Fibroblast of upper back skin (primary cell): ENCODE results near the gene SLF2.

ENCODE experiments used
- DNase-seq: peaks from one replicate; pipeline ENCODE4 v3.0.0-alpha.2; 2013

The SLF2 gene, protein sequence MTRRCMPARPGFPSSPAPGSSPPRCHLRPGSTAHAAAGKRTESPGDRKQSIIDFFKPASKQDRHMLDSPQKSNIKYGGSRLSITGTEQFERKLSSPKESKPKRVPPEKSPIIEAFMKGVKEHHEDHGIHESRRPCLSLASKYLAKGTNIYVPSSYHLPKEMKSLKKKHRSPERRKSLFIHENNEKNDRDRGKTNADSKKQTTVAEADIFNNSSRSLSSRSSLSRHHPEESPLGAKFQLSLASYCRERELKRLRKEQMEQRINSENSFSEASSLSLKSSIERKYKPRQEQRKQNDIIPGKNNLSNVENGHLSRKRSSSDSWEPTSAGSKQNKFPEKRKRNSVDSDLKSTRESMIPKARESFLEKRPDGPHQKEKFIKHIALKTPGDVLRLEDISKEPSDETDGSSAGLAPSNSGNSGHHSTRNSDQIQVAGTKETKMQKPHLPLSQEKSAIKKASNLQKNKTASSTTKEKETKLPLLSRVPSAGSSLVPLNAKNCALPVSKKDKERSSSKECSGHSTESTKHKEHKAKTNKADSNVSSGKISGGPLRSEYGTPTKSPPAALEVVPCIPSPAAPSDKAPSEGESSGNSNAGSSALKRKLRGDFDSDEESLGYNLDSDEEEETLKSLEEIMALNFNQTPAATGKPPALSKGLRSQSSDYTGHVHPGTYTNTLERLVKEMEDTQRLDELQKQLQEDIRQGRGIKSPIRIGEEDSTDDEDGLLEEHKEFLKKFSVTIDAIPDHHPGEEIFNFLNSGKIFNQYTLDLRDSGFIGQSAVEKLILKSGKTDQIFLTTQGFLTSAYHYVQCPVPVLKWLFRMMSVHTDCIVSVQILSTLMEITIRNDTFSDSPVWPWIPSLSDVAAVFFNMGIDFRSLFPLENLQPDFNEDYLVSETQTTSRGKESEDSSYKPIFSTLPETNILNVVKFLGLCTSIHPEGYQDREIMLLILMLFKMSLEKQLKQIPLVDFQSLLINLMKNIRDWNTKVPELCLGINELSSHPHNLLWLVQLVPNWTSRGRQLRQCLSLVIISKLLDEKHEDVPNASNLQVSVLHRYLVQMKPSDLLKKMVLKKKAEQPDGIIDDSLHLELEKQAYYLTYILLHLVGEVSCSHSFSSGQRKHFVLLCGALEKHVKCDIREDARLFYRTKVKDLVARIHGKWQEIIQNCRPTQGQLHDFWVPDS

DNA sequence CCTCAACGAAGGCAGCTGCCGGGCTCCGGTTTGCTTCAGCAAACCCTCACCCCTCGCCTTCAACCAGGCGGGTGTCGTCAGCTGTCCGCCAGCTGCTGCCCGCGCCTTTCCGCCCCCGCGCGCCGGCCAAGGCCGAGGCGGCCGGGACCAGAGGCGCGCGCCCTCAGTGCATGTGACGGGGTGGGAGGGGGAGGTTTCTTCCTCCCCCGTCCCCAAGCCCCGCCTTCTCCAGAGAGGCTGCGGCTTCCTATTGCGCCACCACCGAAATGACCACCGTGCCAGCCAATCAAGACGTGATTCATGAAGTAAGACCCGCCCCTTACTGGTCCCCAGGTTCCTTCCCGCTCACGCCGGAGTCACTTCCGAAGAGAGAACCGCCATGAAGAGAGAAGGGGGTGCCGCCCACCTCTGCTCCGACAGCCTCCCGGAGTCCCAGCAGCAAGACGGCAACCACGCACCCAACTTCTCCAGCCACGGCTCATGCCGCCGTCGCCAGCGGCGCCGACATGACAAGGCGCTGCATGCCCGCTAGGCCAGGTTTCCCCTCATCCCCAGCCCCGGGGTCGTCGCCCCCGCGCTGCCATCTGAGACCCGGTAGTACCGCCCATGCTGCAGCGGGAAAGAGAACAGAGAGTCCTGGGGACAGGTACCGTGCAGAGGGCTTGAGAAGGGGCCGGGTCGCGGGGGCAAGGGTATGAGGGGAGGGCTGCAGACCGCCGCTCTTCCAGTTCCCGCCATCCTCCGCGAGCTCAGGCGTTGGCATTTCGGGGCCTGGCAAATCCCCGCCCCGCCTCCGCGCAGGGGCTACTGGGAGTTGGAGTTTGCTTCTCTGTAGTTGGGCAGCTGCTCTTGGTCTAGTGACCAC is at the start of gene SLF2:
SLF2 (plus strand) TSS at position 359 of the 865 bp plus-strand sequence; CDS start at position 507, 148 bp downstream.
- DNase-seq = peak; percentile 98

DNA sequence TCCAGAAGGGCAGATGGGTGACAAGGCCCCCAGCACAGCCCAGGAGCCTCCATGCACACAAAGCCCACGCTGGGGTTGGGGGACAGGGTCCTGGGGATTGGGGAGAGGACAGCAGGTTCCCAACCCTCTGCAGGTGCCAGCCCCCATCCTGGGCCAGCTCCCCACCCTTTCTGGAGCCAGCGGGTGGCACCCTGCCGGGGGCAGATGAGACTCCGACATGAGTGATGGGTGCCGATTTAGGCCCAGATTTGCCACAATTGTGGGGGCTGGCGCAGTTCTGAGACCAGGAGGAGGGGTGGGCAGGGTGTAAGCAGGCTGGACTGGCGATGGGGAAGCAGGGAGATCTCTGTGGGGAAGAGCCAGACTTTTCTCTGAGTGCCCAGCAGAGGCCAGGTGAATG is 49.3 kb upstream of the SLF2 start:
- DNase-seq = no peak

DNA sequence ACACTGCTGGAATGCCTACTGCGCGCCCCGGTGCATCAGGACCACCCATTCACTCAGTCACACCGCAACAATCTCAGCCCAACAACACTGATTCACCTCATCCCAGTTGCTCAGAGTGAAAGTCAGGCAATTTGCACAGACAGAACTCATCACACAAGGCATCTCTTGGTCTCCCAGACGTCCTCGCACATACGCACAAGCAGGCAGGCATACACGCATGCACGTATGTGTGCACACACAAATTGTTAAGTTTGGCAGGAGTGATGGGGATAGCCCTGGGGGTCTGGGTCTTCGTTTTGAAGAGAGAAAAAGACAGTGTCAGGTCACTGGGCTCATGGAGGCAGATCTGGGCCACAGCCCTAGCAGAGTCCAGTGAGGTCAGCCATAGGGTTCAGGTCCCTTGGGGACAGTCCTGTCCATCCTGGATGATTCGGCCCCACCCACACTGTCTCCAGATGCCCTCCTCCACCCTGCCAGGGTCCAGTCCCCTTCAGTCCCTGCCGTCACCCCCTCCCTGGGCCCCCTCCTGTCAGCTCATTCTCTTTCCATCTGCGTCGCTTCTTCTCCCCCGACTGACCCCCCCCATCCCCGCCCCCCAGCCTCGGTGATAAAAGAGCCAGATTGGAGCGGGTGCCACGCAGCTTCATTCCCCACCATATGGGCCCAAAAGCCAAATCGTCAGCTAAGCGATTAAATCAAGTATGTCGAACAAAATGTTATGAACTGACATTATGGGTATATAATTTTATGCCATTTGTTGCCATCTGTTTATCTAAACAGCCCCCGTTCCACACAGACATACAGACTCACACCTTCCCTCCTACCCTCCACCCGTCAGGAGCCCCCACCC is 48.5 kb upstream of the SLF2 start:
- no peak for DNase-seq

DNA sequence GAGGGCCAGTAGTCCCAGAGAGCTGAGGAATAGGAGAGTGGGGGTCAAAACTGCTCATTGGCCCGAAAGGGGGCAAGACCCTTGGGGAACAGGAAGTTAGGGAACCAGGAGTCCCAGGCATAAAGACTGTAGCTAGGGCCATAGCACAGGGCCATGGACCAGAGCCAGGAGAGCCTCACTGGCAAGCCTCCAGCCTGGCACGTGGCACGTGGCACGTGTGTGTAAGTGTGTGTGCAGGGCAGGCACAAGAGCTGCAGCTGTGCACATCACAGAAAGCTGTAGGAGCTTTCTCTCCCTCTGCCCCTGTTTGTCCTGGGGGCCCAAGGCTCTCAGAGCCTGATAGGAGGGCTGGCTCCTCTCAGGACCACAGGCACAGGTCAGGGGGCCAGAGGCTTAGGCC is 47.8 kb upstream of the SLF2 start:
- DNase-seq = no peak

DNA sequence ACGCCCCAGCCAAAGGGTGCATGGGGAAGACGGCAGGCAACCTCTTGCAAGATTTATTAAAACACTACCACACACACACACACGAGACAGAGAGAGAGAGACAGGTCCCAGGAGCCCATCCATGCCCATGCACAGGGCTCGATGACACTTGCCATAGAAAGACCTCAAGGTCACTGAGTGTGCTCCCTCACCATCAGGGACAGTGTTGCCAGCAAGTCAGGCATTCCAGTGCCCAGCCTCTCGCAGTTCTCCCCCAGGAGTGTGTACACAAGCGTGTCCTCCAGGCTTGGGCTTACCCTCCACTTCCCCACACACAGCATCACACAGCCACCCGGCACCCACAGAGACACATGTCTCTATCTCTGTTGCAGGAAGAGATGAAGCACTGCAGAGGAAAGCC is 46.8 kb upstream of the SLF2 start:
- no peak for DNase-seq

DNA sequence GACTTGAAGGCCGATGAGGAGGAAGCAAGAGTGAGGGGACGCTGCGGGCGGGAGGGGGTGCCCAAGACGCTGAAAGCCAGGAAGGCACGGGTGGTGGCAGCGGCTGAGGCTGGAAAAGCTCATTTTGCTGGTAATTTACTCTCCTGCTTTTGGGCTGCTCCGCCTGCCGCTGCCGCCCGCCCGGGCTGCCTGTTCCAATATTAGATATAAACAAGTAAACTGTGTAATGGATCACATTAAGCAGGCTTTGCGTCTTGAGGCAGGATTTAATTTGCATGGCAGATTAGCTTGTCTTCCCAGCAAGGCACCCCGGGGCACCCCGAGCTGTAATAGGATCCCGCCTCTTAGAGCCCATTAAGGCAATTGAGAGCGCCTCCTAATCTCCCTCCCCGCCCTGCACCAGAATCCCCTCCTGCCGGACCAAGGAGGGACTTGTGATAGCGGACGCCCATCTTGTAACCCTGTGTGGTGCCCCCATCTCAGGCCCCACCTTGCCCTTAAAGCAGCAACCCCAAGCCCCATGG is 46.1 kb upstream of the SLF2 start:
- no peak for DNase-seq

DNA sequence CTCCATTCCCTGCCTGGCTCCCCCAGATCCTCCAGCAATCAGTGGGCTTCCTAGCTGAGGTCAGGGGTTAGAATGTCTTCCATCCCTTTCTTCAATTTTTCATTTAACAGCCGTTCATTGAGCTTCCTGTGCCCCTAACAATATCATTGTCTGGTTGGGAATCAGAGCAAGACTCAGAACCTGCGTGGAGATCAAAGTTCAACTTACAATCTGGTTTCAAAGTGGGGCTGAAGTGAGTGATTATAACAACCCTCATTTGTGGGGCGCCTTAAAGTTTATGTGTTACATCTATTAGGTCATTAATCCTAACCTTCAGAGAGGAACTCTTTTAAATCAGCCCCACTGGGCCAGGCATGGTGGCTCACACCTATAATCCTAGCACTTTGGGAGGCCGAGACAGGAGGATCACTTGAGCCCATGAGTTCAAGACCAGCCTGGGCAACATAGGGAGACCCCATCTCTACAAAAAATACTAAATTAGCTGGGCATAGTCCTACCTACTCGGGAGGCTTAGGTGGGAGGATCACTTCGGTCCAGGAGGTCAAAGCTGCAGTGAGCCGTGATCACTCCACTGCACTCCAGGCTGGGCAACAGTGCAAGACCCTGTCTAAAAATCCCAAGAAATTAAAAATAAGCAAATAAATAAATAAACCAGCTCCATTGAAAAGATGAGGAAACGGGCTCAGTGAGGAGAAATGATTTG is 45.4 kb upstream of the SLF2 start:
- DNase-seq = no peak

DNA sequence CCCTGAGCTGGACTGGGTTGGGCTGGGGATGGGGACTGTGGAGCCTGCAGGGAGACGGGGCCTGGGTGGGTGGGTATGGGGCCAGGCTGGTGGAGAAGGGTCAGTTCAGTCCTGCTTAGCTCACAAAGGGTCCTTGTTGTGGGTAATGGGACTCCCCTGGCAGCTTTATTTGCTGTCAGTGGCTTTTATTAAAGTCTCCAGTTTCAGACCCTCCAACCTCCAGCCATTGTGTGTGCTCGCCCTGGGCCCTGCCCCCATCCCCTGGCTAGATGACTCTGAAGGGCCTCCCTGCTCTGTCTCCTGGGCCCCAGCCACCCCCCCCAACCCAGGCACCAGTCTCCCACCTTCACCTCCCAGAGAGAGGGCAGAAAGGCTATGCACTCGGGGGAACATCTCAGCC is 44.4 kb upstream of the SLF2 start:
- no peak for DNase-seq

DNA sequence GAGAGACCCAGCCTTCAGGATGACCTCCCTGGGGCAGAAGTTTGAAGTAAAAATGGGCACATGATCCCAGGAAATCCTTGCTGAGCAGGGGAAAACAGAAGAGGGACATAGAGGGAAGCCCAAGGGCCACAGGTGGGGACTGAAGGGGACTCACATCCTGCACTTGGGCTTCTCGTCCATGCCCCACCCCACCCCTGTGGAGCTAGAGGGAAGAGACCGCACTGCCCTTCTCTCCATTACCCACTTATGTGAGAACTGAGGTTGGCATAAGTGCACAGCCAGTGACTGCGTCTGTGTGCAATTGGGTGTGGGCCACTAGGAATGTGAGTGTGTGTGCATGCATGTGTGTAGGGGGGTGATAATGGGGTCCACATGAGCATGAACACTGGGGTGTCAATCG is 43.4 kb upstream of the SLF2 start:
- no peak for DNase-seq

DNA sequence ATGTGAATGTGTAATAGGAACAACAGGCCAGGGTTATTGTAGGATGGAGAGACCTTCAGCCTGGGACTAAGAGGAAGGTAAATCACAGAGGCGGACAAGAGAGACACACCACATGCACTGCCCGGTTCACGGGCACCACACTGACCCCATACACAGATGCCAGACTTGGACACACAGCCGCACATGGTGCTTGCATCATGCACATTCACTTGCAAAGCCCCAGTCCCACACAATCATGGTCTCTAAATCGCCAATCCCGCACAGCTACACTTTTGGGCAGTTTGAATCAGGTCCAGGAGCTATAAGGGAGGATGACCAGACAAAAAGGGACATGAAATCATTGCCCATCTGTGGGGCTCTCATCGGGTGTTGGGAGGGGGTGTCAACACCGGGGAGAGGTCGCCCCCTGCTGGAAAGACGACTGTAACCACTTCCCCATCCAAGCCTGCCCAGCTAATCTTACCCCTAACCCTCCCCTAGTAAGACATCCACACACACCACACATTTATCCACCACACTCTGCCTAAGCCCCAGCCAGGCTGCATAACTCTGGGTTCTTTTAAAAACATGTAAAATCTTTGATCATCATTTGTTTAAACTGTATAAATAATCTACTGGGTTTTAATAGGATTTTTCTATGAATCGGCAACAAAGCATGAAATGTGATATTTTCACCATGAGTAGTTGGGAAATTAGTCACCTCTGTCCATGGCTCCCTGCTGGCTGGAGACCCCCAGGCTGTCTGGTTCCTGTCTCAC is 40.5 kb upstream of the SLF2 start:
- DNase-seq = peak; percentile 73

DNA sequence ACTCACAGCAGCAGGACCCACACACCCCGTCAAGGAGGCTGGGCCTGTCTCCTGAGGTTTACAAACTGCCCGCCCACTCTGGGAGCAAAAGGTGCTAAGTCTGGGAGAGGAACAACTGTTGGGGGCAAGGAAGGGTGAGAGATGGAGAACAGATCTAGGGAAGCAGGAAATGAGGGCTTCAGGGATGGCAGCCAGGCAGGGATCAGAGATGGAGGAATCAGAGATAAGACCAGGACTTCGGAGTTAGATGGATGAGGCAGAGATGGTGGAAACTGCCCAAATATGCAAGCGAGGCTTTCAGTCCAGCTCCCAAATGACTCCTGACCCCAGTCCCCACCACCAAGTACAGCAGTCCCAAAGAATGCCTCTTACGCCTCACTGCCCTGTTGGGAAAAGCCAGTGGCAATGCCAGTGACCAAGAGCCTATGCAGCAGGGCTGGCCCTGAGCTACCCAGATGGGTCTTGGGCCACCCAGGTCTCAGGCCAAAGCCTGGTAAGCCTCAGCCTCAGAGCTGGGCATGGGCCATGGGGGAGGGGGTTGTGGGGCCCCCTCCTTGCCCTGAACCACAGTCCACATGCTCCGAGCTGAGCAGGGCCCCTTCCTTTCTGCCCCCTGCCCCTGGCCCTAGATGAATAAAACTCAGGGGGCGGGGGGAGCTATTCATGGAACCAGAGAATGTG is 39.5 kb upstream of the SLF2 start:
- DNase-seq = no peak

DNA sequence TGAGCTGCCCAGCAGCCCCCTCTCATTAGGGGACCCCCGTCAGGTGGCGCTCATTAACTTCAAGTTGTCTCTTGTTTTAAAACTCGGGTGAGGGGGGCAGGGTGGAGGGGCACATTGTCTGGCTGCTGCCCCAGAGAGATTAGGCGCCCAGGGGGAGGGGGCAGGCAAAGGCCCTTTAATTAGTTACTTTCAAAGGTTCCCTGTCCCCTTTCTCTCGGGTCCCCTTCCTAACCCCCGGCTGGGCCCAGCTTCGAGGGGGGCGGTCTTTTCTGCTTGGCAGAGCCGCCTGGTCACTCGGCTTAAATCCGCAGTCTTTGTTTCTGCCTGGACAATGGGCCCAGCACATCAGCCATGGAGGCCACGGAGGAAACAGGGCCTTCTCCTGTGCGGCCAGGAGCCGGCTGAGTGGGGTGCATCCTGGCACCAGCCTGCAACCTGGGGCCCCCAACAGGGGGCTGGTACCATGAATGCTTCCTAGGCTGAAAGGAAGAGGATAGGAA is 38.9 kb upstream of the SLF2 start:
- no peak for DNase-seq

DNA sequence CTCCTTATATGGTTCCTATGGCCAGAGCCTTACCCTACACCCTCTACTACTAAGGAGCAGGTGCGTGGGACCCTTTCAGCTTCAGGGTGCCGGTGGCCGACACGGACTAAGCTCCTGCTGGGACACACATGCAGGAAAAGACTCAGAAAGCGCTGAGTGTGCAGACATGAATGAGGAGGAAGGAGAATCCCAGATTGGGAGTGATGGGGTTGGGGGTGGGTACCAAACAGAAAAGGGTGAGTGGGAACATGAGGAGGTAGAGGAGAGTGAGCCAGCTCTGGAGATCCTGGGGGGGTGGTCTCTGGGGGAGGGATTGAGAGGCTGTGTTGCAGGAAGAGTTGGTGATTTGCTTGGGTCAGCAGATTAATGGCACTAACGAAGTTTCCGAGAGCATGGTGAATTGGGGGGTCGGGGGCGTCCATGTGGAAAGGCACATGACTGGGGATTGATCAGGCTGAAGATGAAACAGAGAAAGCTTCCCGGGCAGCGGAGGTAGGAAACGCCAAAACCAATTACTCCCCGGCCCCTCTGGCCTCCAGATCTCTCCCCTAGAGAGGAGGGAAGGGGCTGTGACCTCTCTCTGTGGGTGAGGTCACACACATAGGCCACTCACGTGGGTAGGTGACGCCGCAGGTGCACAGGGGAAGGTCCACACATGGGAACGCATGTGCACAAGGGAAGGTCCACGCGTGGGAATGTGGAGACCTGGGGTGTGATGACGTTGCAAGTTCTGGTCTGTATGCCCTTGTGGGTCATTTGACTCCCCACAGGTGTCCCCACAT is 37.9 kb upstream of the SLF2 start:
- DNase-seq = no peak

DNA sequence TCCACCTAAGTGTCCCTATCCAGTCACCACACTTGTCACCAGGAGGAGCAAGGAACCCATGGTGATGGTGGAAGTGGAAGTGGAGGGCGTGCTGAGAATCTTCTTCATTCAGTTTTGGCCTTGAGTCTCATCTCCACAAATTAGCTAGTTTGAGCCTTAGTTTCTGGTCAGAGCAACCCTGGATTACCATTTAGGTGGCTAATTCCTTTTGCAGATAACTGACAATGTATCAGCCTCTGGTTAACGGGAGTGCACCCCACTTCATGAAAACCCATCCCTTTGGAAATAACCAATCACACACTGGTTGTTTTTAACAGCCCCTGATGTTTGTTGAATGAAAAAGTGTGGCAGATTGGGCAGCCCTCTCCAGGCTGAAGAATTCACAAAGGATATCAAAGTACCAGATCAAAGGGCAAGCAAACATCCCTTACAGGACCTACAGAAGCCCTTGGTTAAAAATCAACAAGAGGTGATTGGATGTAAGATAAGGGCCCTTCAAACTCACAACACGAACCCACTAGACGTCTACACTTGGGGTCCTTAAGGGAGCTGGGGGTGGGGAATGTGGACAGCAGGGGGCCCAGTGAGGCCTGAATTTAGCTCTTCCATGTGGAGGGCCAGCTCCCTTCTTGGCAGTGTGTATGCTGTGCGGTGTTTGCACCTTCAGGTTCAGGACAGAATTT is 37.1 kb upstream of the SLF2 start:
- no peak for DNase-seq

DNA sequence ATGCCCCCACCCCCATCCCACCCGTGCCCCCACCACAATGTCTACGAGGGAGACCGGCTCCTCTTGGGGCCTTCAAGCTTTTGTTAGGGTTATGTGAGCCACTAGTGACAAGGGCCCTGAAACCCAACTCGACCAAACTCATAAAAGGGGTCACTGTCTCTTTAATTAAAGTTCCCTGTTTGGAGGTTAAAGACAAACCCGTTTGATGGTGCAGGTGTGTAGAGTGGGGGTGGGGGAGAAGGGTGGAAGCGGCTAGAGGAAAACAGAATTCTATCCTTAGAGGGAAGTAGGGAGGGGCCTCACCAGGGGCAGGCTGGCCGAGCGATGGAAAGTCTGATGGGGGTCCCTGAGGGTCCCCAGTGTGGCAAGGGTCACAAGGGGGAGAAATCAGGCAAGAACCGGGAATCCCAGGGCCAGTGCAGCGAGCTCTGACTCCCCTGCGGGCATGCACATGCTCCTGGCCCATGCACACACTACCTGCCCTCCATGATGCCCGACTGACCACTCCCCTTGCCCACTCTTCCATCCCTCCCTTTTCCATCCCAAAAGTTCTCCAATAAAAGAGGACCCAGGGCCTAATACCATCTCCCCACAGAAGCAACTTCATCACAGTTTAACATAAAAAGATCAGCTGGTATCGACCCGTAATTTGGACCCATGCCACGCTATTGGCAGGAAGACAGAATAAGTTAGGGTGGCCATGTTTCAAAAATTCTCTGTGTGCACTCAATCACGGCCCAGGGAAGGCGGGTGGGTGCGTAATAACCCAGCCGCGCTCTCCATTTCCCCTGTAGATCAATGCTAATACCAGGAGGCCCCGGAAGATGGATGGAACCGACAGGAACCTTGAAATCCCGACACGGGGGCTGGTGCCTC is 35.9 kb upstream of the SLF2 start:
- no peak for DNase-seq

DNA sequence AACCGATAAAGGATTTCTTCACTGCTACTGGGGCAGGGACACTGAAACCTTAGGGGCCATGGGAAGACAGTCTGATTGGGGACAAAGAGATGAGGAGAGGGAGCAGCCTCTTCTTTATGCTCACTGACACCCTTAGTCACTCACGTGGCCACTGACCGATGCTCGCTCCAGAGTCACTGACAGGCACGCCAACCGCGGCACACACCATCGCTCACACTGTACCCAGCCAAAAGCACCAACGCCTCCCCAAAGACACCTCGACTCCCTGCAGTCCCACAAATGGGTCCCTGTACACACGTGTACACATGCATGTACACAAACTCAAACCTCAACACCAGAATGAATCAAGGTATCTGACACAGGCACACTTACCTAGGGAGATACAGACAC is 35.3 kb upstream of the SLF2 start:
- DNase-seq = no peak
